GM13976 (cell line): ENCODE results near the gene RGS18.
"Not testable (repeated sequence)": the region's sequence is repeated elsewhere in the genome, so short reads cannot be mapped to it uniquely, and the experiment has no call there.

Experiments used
- DNase-seq: peaks from one replicate; pipeline ENCODE4 v3.0.0; 2012; ENCODE audit warnings: low spot score
- CTCF ChIP-seq: IDR thresholded peaks from 2 replicates; pipeline ENCODE4 v1.5.1; 2012; ENCODE audit warnings: borderline replicate concordance, mild to moderate bottlenecking; ENCODE audit not compliant: insufficient read depth; ENCODE audit errors: extremely low read depth, missing control alignments, control extremely low read depth
- in situ Hi-C: fragments of 300-500 bp; cut with MboI; formaldehyde crosslinking; loops from one replicate; pipeline ENCODE4 v1.12.0; 2022; ENCODE audit warnings: low sequenced_read_pairs, mixed read lengths, inconsistent platforms; ENCODE audit not compliant: unreplicated experiment

RGS18 gene

GRCh38 chr1:192160196-192160595 lies 1.9 kb downstream of the RGS18 start:
- in situ Hi-C loops, result no loop called here
- DNase-seq, result no peak
- no peak for TF ChIP-seq CTCF

GRCh38 chr1:192161976-192162375 lies 3.7 kb downstream of the RGS18 start:
- TF ChIP-seq CTCF, result no peak
- no peak for DNase-seq

GRCh38 chr1:192162376-192162775 lies 4.1 kb downstream of the RGS18 start:
- in situ Hi-C loops, result no loop called here
- DNase-seq, result no peak
- no peak for TF ChIP-seq CTCF

More at GRCh38 chr1:192161976-192162375, 3.7 kb downstream of the RGS18 start:
- in situ Hi-C loops, result no loop called here

GRCh38 chr1:192165002-192165401 lies 6.7 kb downstream of the RGS18 start:
- in situ Hi-C loops, DNase-seq: not testable (repeated sequence)

GRCh38 chr1:192167011-192167410 lies 8.7 kb downstream of the RGS18 start:
- DNase-seq, result no peak
- in situ Hi-C loops, result no loop called here
- no peak for TF ChIP-seq CTCF

- DNase-seq, result no peak
- in situ Hi-C loops, result no loop called here
- no peak for TF ChIP-seq CTCF
Observed at GRCh38 chr1:192167911-192168700, 9.8 kb downstream of the RGS18 start.

GRCh38 chr1:192168964-192169363 lies 10.7 kb downstream of the RGS18 start:
- in situ Hi-C loops, result no loop called here
- TF ChIP-seq CTCF, result no peak
- DNase-seq, result no peak
